Activated B cell treated with CpG ODN at 0.5 μM for 24 hours (primary cell): ENCODE results near the gene PIH1D1. TPM values are rescaled to one million over a fixed set of nuclear protein-coding genes. Genes with fewer than 3 reads are reported as not detected.
A peak's percentile ranks its signal among the peaks of the same experiment; 100 is the strongest.

Experiments
- ATAC-seq: fragments of 200-7000 bp; cut with Tn5 transposase; one replicate; pipeline ENCODE4 v1.10.0; 2021; ENCODE audit warnings: low read depth, mild to moderate bottlenecking, moderate library complexity
- CTCF ChIA-PET: fragments of 350-600 bp; sonication (Branson Sonifier 250); formaldehyde crosslinking; loops from one replicate; lab custom pipeline; 2021; ENCODE audit warnings: antibody characterized with exemption; lab: Charles Lee
- POLR2A ChIA-PET: fragments of 350-600 bp; sonication (Branson Sonifier 250); formaldehyde crosslinking; loops from one replicate; lab custom pipeline; 2021; ENCODE audit warnings: antibody characterized with exemption; lab: Charles Lee
- DNase-seq: peaks from one replicate; pipeline ENCODE4 v3.0.0; 2022
- H3K27ac Mint-ChIP-seq: one replicate; pipeline ENCODE4 v1.8.0; 2020; ENCODE audit warnings: mixed read lengths
- H3K27me3 Mint-ChIP-seq: one replicate; pipeline ENCODE4 v1.8.0; 2021; ENCODE audit warnings: mixed read lengths
- H3K36me3 Mint-ChIP-seq: one replicate; pipeline ENCODE4 v1.8.0; 2021; ENCODE audit warnings: low read depth, mixed read lengths
- H3K4me1 Mint-ChIP-seq: one replicate; pipeline ENCODE4 v1.8.0; 2021; ENCODE audit warnings: mixed read lengths
- H3K4me3 Mint-ChIP-seq: one replicate; pipeline ENCODE4 v1.8.0; 2020; ENCODE audit warnings: mild to moderate bottlenecking, mixed read lengths
- H3K9me3 Mint-ChIP-seq: one replicate; pipeline ENCODE4 v1.8.0; 2020; ENCODE audit warnings: mixed read lengths
- CTCF ChIP-seq: fragments of 200-600 bp; IDR thresholded peaks from one replicate; pipeline ENCODE4 v1.8.0; 2022; ENCODE audit warnings: antibody characterized with exemption, mild to moderate bottlenecking
- intact Hi-C: fragments of 100-400 bp; cut with micrococcal nuclease; formaldehyde crosslinking; loops from one replicate; pipeline ENCODE4 v1.15.1; 2024
- total RNA-seq: library from RNA; stranded (reverse); gene quantifications from 2 replicates; pipeline ENCODE4 v1.2.3, GENCODE V29; 2022

Gene PIH1D1
- total RNA-seq, 1 donor from 2014 or later: 110 TPM

- ChIA-PET CTCF (no interaction called here), POLR2A (interaction anchor here (0.6 to 7.8 kb wide), 6 partner anchors 16 to 434 kb away, joined by 3 to 77 read pairs (median 6); partner anchors contain the start of genes ALDH16A1, CD37, CGB7 and PIH1D1)
- intact Hi-C loops: loop anchor here (10.0 kb wide), 1 partner anchor 616 kb away; the partner anchor contains the start of gene PPP1R15A
- H3K36me3 Mint-ChIP-seq: peaks cover 70% of the 10 kb centered on the region
- H3K27ac Mint-ChIP-seq: peak overlapping the region; percentile 66
- H3K4me1 Mint-ChIP-seq: peaks cover 54% of the 10 kb centered on the region
- peaks cover 2% of the 10 kb centered on the region for H3K27me3 Mint-ChIP-seq
- peak overlapping the region; percentile 32 for H3K4me3 Mint-ChIP-seq
- DNase-seq (no peak), ATAC-seq (no peak)
- no peaks in the 10 kb centered on the region for H3K9me3 Mint-ChIP-seq
- TF ChIP-seq CTCF: no peak
Observed at GRCh38 chr19:49491030-49491803, 39.6 kb upstream of the PIH1D1 start.

DNA sequence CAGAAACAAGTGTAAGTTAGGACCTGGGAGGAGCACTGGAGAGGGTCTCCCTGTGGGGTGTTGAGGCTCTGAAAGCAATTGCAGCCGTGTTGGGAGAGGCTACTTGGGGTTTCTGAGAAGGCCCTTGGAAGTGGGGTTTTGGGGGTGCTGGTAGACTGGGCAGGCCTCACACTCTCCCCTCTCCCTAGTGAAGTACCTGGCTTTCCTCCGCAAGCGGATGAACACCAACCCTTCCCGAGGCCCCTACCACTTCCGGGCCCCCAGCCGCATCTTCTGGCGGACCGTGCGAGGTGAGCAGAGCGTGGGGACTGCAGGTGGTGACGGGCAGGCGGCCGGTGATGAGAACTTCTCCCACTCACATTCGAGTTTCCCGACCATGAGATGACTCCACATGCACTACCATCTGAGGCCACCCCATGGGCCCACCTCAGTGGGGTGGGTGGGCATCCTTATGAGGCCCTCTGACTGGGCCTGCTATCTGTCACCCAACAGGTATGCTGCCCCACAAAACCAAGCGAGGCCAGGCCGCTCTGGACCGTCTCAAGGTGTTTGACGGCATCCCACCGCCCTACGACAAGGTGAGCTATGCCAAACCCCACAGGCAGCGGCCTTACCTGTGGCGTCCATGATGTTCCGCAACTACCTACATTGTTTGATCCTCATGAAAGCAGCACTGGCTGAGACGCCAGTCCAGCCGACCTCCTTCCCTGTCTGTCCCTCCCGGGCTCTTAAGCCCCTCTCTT lies 38.8 kb upstream of the PIH1D1 start:
- no peak for ATAC-seq
- TF ChIP-seq CTCF: no peak
- Mint-ChIP-seq H3K4me1 (peaks cover 49% of the 10 kb centered on the region), H3K27ac (peak overlapping the region; percentile 91), H3K9me3 (no peaks in the 10 kb centered on the region), H3K36me3 (peaks cover 68% of the 10 kb centered on the region), H3K4me3 (peak overlapping the region; percentile 93), H3K27me3 (peaks cover 2% of the 10 kb centered on the region)
- intact Hi-C loops: loop anchor here (10.0 kb wide), 1 partner anchor 616 kb away; the partner anchor contains the start of gene PPP1R15A
- POLR2A ChIA-PET: interaction anchor here (0.7 to 7.8 kb wide), 6 partner anchors 17 to 360 kb away, joined by 3 to 77 read pairs (median 3); partner anchors contain the start of genes ALDH16A1, CD37 and PIH1D1
- CTCF ChIA-PET: no interaction called here
- DNase-seq: no peak

- intact Hi-C loops: loop anchor here (10.0 kb wide), 1 partner anchor 615 kb away; the partner anchor contains the start of gene PPP1R15A
- H3K9me3 Mint-ChIP-seq: no peaks in the 10 kb centered on the region
- no peak for TF ChIP-seq CTCF
- CTCF ChIA-PET: no interaction called here
- peak overlapping the region; percentile 93 for H3K4me3 Mint-ChIP-seq
- DNase-seq (no peak), ATAC-seq (no peak)
- POLR2A ChIA-PET: interaction anchor here (0.6 to 7.8 kb wide), 15 partner anchors 11 to 380 kb away, joined by 3 to 77 read pairs (median 3); partner anchors contain the start of genes ALDH16A1 and PIH1D1
- peaks cover 43% of the 10 kb centered on the region for H3K4me1 Mint-ChIP-seq
- H3K36me3 Mint-ChIP-seq: peaks cover 68% of the 10 kb centered on the region
- peaks cover 2% of the 10 kb centered on the region for H3K27me3 Mint-ChIP-seq
- H3K27ac Mint-ChIP-seq: peak overlapping the region; percentile 91
Observed at GRCh38 chr19:49489601-49490167, 38.1 kb upstream of the PIH1D1 start.

DNA sequence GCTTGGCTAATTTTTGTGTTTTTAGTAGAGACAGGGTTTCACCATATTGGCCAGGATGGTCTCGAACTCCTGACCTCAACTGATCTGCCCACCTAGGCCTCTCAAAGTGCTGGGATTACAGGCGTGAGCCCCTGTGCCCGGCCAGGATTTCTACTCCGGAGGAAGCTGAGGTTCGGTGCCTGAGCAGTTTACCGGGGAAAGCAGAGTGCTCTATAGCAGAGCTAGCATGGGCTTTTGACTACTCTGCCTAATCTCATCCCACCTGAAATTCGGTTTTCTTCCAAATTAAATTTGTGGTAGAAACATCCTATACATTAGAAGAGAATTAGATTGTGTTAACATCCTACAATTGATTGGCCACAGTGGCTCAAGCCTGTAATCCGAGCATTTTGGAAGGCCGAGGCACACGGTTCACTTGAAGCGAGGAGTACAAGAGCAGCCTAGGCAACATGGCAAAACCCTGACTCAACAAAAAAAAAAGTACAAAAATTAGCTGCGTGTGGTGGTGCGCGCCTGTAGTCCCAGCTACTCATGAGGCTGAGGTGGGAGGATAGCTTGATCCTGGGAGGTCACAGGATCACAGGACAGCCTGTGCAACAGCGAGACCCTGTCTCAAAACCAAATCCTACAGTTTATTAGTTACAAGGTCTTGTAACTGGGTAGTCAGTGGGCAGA lies 37.4 kb upstream of the PIH1D1 start:
- TF ChIP-seq CTCF: no peak
- DNase-seq (no peak), ATAC-seq (no peak)
- Mint-ChIP-seq H3K4me3 (peak overlapping the region; percentile 93), H3K9me3 (no peaks in the 10 kb centered on the region), H3K4me1 (peaks cover 43% of the 10 kb centered on the region), H3K27ac (peak overlapping the region; percentile 91), H3K27me3 (peaks cover 2% of the 10 kb centered on the region), H3K36me3 (peaks cover 68% of the 10 kb centered on the region)
- POLR2A ChIA-PET: interaction anchor here (0.6 to 2.9 kb wide), 17 partner anchors 10 to 470 kb away, joined by 3 to 28 read pairs (median 5); partner anchors contain the start of genes ALDH16A1, PIH1D1 and SCAF1
- intact Hi-C loops: no loop called here
- CTCF ChIA-PET: interaction anchor here (1.0 kb wide), 1 partner anchor 19 kb away, joined by 3 read pairs; no protein-coding TSS in a partner anchor
